Neural progenitor cell (in vitro differentiated cells): ENCODE data around the gene NBEAL1. TPM values are rescaled to one million over a fixed set of nuclear protein-coding genes. Genes with fewer than 3 reads are reported as not detected.

ENCODE experiments used
- DNase-seq: peaks from one replicate; pipeline ENCODE4 v3.0.0-alpha.2; 2016; ENCODE audit warnings: low spot score
- H2AFZ ChIP-seq: fragments of 200-600 bp; sonication (generic); replicated peaks from 2 replicates; pipeline ENCODE4 v1.6.1; 2016; ENCODE audit warnings: antibody characterized with exemption
- H3F3A ChIP-seq: fragments of 200-600 bp; sonication (generic); 2 replicates; pipeline ENCODE4 v1.6.1; 2016; ENCODE audit warnings: antibody characterized with exemption, low read depth
- H3K27ac ChIP-seq: fragments of 200-600 bp; sonication (generic); 2 replicates; pipeline ENCODE4 v1.5.1; 2016; ENCODE audit warnings: mild to moderate bottlenecking
- H3K27me3 ChIP-seq: fragments of 200-600 bp; sonication (generic); 2 replicates; pipeline ENCODE4 v1.6.1; 2016; ENCODE audit warnings: mild to moderate bottlenecking, moderate library complexity
- H3K36me3 ChIP-seq: fragments of 200-600 bp; sonication (generic); 2 replicates; pipeline ENCODE4 v1.5.1; 2016
- H3K4me1 ChIP-seq: fragments of 200-600 bp; sonication (generic); 2 replicates; pipeline ENCODE4 v1.6.1; 2016; ENCODE audit warnings: mixed run types
- H3K4me2 ChIP-seq: fragments of 200-600 bp; sonication (generic); 2 replicates; pipeline ENCODE4 v1.6.1; 2016
- H3K4me3 ChIP-seq: fragments of 200-600 bp; sonication (generic); 2 replicates; pipeline ENCODE4 v1.5.1; 2016
- H3K79me2 ChIP-seq: fragments of 200-600 bp; sonication (generic); 2 replicates; pipeline ENCODE4 v1.6.1; 2016; ENCODE audit warnings: low read depth
- H3K9ac ChIP-seq: fragments of 200-600 bp; sonication (generic); 2 replicates; pipeline ENCODE4 v1.6.1; 2016
- H3K9me3 ChIP-seq: fragments of 200-600 bp; sonication (generic); 2 replicates; pipeline ENCODE4 v1.5.1; 2016; ENCODE audit warnings: low read depth
- H4K20me1 ChIP-seq: fragments of 200-600 bp; sonication (generic); 2 replicates; pipeline ENCODE4 v1.6.1; 2016; ENCODE audit warnings: low read depth
- H3K27ac Mint-ChIP-seq: 3 replicates; pipeline ENCODE4 v1.8.0; 2021; ENCODE audit warnings: mixed read lengths
- H3K27me3 Mint-ChIP-seq: 2 replicates; pipeline ENCODE4 v1.8.0; 2022; ENCODE audit warnings: low read depth, mild to moderate bottlenecking, inconsistent platforms, moderate library complexity, mixed read lengths; ENCODE audit not compliant: insufficient read depth
- H3K36me3 Mint-ChIP-seq: 3 replicates; pipeline ENCODE4 v1.8.0; 2021; ENCODE audit warnings: mixed read lengths
- H3K4me1 Mint-ChIP-seq: 3 replicates; pipeline ENCODE4 v1.8.0; 2021; ENCODE audit warnings: mixed read lengths
- H3K4me3 Mint-ChIP-seq: 3 replicates; pipeline ENCODE4 v1.8.0; 2021; ENCODE audit warnings: mild to moderate bottlenecking, moderate library complexity, mixed read lengths
- H3K9me3 Mint-ChIP-seq: 3 replicates; pipeline ENCODE4 v1.8.0; 2020; ENCODE audit warnings: mixed read lengths
- CTCF ChIP-seq: fragments of 200-600 bp; sonication (generic); IDR thresholded peaks from 2 replicates; pipeline ENCODE4 v1.5.1; 2017; ENCODE audit warnings: antibody characterized with exemption, mild to moderate bottlenecking
- EZH2 ChIP-seq: fragments of 200-600 bp; sonication (generic); IDR thresholded peaks from 2 replicates; pipeline ENCODE4 v1.6.1; 2017; ENCODE audit warnings: antibody characterized with exemption, mild to moderate bottlenecking, moderate library complexity
- EZH2phosphoT487 ChIP-seq: fragments of 200-600 bp; sonication (generic); IDR thresholded peaks from 2 replicates; pipeline ENCODE4 v1.6.1; 2017; ENCODE audit warnings: antibody characterized with exemption
- total RNA-seq: library from RNA; depleted of rRNA; stranded (reverse); fragments of >200 nt; gene quantifications from 2 replicates; pipeline ENCODE4 v1.2.3, GENCODE V29; 2015; ENCODE audit warnings: low replicate concordance

NBEAL1 gene
- total RNA-seq, 1 donor from 2014 or later, result 10.3 TPM

GRCh38 chr2:203237346-203238238 is 222.9 kb downstream of the NBEAL1 start:
- Histone ChIP-seq H2AFZ (no peak overlapping the region), H3K9me3 (no peaks in the 10 kb centered on the region), H3K4me1 (peaks cover 7% of the 10 kb centered on the region), H3K9ac (no peak overlapping the region), H3K79me2 (peaks cover 32% of the 10 kb centered on the region), H4K20me1 (no peaks in the 10 kb centered on the region), H3K27me3 (no peaks in the 10 kb centered on the region), H3K4me2 (peak overlapping the region; percentile 76), H3K4me3 (peak overlapping the region; percentile 77), H3F3A (peaks cover 25% of the 10 kb centered on the region), H3K27ac (no peak overlapping the region), H3K36me3 (no peaks in the 10 kb centered on the region)
- no peak overlapping the region for H3K27ac Mint-ChIP-seq
- H3K9me3 Mint-ChIP-seq, result no peaks in the 10 kb centered on the region
- peaks cover 3% of the 10 kb centered on the region for H3K4me1 Mint-ChIP-seq
- H3K27me3 Mint-ChIP-seq, result peaks cover 9% of the 10 kb centered on the region
- peaks cover 11% of the 10 kb centered on the region for H3K36me3 Mint-ChIP-seq
- peak overlapping the region; percentile 95 for H3K4me3 Mint-ChIP-seq
- TF ChIP-seq EZH2, result no peak
- TF ChIP-seq EZH2phosphoT487, result no peak
- TF ChIP-seq CTCF, result no peak
- DNase-seq, result no peak

- no peaks in the 10 kb centered on the region for H3K36me3 ChIP-seq
- Mint-ChIP-seq H3K27me3 (peaks cover 9% of the 10 kb centered on the region), H3K4me1 (peaks cover 3% of the 10 kb centered on the region), H3K36me3 (peaks cover 16% of the 10 kb centered on the region), H3K9me3 (no peaks in the 10 kb centered on the region), H3K4me3 (peak overlapping the region; percentile 95), H3K27ac (peak overlapping the region; percentile 93)
- H3K79me2 ChIP-seq, result peaks cover 38% of the 10 kb centered on the region
- TF ChIP-seq EZH2phosphoT487 (no peak), EZH2 (no peak), CTCF (no peak)
- H3K4me1 ChIP-seq, result peaks cover 7% of the 10 kb centered on the region
- H3K27ac ChIP-seq, result peak overlapping the region; percentile 94
- DNase-seq, result no peak
- peak overlapping the region; percentile 76 for H3K4me2 ChIP-seq
- no peaks in the 10 kb centered on the region for H3K27me3 ChIP-seq
- H3K9me3 ChIP-seq, result no peaks in the 10 kb centered on the region
- H2AFZ ChIP-seq, result peak overlapping the region; percentile 89
- peaks cover 25% of the 10 kb centered on the region for H3F3A ChIP-seq
- no peak overlapping the region for H3K9ac ChIP-seq
- H3K4me3 ChIP-seq, result peak overlapping the region; percentile 77
- H4K20me1 ChIP-seq, result no peaks in the 10 kb centered on the region
Observed at GRCh38 chr2:203238292-203238703, 223.6 kb downstream of the NBEAL1 start.

GRCh38 chr2:203238704-203239526 is 224.2 kb downstream of the NBEAL1 start, which contains the start of gene CYP20A1:
Gene CYP20A1, plus strand, starts transcription at chr2:203239018. Its CDS starts 45 bp downstream, at chr2:203239063.
- H3K4me3 ChIP-seq, result peak within 1 kb of the TSS; percentile 77
- Mint-ChIP-seq H3K4me1 (peaks cover 3% of the 10 kb centered on the region), H3K9me3 (no peaks in the 10 kb centered on the region), H3K27me3 (peaks cover 5% of the 10 kb centered on the region), H3K36me3 (peaks cover 18% of the 10 kb centered on the region), H3K4me3 (peak within 1 kb of the TSS; percentile 95), H3K27ac (peak within 1 kb of the TSS; percentile 93)
- peaks cover 7% of the 10 kb centered on the region for H3K4me1 ChIP-seq
- H3K9ac ChIP-seq, result peak within 1 kb of the TSS; percentile 72
- peak; percentile 98 for DNase-seq
- H3K36me3 ChIP-seq, result no peaks in the 10 kb centered on the region
- TF ChIP-seq EZH2 (peak; percentile 31), EZH2phosphoT487 (no peak), CTCF (peak; percentile 43)
- peak within 1 kb of the TSS; percentile 94 for H3K27ac ChIP-seq
- H4K20me1 ChIP-seq, result no peaks in the 10 kb centered on the region
- H3K4me2 ChIP-seq, result peak within 1 kb of the TSS; percentile 76
- H3F3A ChIP-seq, result peaks cover 25% of the 10 kb centered on the region
- H2AFZ ChIP-seq, result peak within 1 kb of the TSS; percentile 90
- no peaks in the 10 kb centered on the region for H3K9me3 ChIP-seq
- peaks cover 38% of the 10 kb centered on the region for H3K79me2 ChIP-seq
- no peaks in the 10 kb centered on the region for H3K27me3 ChIP-seq
